NCI-H1436 treated with DMSO at 0.1 percent for 48 hours (cell line): ENCODE measurements around the gene DIS3.
"Not testable (repeated sequence)": the region's sequence is repeated elsewhere in the genome, so short reads cannot be mapped to it uniquely, and the experiment has no call there.

ENCODE experiments used
- DNase-seq: peaks from one replicate; lab custom pipeline; 2025; lab: John Stamatoyannopoulos, UW

The DIS3 gene

DNA sequence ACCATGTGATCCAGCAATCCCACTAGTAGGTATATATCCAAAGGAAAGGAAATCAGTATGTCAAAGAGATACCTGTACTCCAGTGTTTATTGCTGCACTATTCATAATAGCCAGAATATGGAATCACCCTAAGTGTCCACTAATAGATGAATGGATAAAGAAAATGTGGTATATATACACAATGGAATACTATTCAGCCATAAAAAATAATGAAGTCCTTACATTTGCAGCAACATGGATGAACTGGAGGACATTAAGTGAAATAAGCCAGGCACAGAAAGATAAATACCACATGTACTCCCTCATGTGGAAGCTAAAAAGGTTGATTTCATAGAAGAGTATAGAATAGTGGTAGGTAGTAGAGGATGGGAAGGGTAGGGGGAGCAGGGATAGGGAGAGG lies 30.5 kb downstream of the DIS3 start:
- DNase-seq, result no peak

- no peak for DNase-seq
These were observed 36.4 kb downstream of the DIS3 start for GRCh38 chr13:72745260-72745659.

DNA sequence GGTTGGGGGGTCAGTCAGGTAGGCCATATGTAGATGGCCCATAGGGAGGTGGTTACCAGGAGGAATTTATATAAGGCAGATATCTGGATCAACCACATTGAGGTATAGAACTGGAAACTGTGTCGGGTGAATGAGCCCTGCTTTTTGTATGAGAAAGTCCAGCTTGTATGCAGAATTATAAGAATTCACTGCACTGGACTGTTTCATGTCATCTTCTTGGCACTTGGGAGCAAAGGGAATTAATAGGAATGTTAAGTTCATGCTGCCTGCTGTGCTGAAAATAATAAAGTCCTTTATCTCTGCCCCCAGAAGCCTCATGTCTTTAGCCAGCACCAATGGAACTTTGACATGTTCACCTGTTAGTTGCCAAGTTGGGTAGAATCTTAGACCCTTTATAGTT lies 41.7 kb downstream of the DIS3 start:
- no peak for DNase-seq

DNA sequence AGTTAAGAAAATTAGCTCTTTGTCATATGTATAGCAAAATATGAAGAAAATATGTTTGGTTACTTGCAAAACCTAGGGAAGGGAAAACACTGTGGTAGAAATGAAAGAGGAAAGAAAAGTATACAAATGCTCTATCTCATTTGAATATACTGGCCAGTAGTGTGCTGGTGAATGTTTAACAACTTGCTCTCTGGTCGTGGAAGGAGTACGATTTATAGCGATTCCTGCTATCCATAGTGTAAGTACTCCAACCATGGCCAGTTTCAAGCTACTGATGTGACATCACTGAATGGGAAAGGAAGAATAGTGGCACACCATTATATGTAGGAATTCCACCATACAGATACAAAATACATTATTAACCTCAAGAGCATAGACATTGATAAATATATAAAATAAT lies 44.7 kb downstream of the DIS3 start:
- no peak for DNase-seq

GRCh38 chr13:72728290-72728605 lies 53.5 kb downstream of the DIS3 start:
- DNase-seq, result no peak

DNA sequence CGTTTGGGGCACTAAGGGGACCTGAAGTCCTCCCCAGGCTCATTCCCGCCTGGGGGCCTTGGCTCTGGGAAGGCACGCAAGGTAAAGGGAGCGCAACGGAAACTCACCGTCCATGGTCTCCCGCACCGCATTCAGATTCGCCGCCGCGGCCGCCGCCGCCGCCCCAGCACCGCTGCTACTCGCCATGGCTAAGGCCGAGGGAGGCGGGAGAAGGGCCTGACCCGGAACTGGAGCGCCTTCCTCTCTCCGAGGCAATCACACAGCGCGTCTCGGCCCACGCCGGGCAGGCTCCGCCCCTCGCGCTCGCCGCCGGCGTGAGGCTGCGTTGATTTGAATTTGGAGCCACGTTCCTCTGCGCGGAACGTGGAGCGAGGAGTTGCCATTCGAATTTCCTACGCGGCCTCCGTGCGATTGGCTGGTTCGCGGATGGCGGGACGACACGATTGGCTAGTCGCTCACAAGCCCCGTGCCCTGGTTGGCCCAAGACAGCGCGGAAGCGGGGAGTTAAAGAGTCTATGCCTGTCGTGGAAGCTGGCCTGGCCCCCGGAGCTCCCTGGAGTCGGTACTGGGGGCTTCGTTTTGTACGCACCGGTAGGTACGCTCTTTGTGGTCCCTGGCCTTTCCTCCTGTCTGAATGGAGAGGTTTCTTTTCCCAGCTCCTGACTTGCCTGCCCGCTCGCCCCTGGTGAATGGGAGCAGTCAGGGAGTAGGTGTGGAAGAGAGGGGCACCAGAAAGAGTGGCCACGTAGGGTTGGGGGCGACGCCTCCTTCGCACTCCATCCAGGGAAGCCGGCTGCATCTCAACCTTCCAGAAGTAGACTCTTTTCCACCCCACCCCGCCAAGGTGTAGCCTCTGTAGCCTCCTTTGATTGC lies 54.0 kb downstream of the DIS3 start, which contains the start of the genes BORA and MZT1:
Gene BORA, plus strand, starts transcription at position 507 of the 873 bp plus-strand sequence. CDS start 1,018 bp downstream, outside the sequence.
Gene MZT1, minus strand, starts transcription at position 213 of the 873 bp plus-strand sequence. Its CDS starts 27 bp downstream, at position 186.
- DNase-seq, result peak; percentile 90

DNA sequence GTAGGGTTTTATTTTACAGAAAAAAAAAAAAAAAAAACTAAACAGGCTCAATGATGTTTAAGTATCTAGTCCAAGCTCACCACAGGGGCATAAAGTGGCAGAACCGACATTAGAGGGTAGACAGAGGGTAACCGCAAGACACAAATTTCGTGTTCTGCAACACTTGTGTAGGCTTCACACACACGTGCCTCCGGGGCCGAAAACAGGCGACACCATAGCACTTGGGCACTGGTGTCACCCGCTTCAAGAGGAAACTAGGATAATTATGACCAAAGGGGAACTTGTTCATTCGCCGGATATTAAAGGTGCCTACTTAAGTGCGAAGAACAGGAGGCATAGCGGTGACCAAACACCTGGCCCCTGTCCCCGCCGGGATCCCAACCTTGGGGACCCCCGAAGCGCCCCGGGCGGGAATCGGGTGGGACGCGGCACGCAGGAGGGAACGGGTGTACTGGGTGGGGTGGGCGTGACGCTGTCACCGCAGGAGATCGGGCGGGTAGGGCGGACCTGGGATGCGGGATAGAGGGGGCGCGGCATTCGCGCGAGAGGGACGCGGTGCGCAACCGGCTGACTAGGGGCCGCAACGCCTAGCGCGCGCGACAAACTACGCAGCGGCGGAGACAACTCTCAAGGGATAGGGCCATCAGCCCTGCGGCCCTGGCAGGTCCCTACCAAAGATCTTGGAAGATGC lies 54.8 kb downstream of the DIS3 start:
- no peak for DNase-seq

DNA sequence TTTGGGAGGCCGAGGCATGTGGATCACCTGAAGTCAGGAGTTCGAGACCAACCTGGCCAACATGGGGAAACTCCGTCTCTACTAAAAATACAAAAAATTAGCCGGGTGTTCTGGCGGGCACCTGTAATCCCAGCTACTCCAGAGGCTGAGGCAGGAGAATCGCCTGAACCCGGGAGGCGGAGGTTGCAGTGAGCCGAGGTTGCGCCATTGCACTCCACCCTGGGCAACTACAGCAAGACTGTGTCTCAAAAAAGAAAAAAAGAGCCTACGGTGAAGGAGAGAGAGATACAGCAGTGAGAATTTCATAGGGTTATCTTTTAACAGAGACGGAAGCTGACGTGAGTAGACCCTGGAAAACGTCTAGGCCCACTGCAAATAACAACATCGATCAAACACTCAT lies 55.5 kb downstream of the DIS3 start:
- not testable (repeated sequence) for DNase-seq

- no peak for DNase-seq
These were observed 64.9 kb downstream of the DIS3 start for GRCh38 chr13:72716776-72717175.
